Body of pancreas (tissue), 4 donors: ENCODE data around the gene LRG1.

Source experiments
- CTCF ChIP-seq, 7 experiments: fragments of 450-650 bp in 4 of 7; fragments of 200-600 bp in 3 of 7; sonication (generic) in 3 of 7; IDR thresholded peaks; one replicate each; pipeline ENCODE4 v1.5.1; 2016 to 2019; ENCODE audit warnings: antibody characterized with exemption in 7 of 7
- POLR2A ChIP-seq, 3 donors: fragments of 450-650 bp; IDR thresholded peaks; one replicate each; pipeline ENCODE4 v1.6.1; 2016; ENCODE audit warnings: antibody characterized with exemption in 3 of 3, mild to moderate bottlenecking in 2 of 3

DNA sequence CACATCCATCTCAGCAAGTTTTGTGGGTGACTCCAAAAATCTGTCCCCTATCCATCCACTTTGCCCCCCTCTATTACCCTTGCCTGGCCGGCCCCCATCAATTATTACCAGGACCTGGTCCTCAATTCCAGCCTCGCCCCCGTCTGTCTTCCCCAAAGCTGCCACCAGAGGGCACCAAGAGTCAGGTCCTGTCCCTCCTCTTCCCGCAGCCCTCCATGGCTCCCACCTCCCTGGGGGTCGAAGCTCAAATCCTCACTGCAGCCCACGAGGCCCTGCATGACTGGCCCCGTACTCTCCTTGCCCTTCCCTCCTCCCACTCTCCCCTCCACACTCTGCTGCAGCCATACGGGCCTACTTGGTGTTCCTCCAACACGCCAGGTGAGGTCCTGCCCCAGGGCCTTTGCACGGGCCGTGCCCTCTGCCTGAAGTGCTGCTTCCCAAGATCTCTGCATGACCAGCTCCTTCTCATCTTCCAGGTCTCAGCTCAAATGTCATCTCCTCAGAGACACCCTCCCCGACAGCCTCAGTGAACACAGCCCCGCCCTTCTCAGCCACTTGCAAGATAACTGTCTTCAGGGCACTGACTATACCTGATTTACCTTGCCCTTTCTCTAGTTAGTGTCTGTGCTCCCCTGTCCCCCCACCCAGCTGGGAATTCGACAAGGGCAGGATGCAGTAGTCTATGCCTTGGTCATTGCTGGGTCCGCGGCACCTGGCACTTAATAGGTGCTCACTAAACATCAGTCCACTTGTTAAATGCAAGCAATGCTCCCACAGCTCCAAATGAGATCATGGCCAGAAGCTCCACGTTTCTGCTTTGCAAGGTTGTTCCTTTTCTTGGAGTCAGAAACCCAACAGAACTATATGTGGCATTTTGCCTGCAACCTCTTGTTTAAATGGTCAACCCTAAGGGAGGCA lies 36.4 kb upstream of the LRG1 start:
- TF ChIP-seq CTCF (IDR thresholded peaks at IDR 0.05) = peak; percentile 4 to 73 (median 54)
- no peak for TF ChIP-seq POLR2A (IDR thresholded peaks at IDR 0.05)
